Neural cell (in vitro differentiated cells): ENCODE data around the gene PLAU. TPM values are rescaled to one million over a fixed set of nuclear protein-coding genes. Genes with fewer than 3 reads are reported as not detected.

Experiments used
- H2AFZ ChIP-seq: fragments of 200-600, 300-800 bp; sonication (generic), shearing (Covaris generic); 2 replicates; pipeline ENCODE4 v1.6.0; 2014; ENCODE audit warnings: low read depth, mild to moderate bottlenecking, antibody characterized with exemption, low read length, moderate library complexity
- H3F3A ChIP-seq: fragments of 200-600 bp; shearing (Covaris generic); 2 replicates; pipeline ENCODE4 v1.6.1; 2016; ENCODE audit warnings: mild to moderate bottlenecking, moderate library complexity, mixed read lengths, antibody characterized with exemption, low read length; ENCODE audit not compliant: insufficient read depth, poor library complexity, severe bottlenecking
- H3K27ac ChIP-seq: fragments of 200-600, 300-800 bp; sonication (generic), shearing (Covaris generic); 2 replicates; pipeline ENCODE4 v1.5.1; 2014; ENCODE audit warnings: mild to moderate bottlenecking, low read length, moderate library complexity
- H3K27me3 ChIP-seq: fragments of 300-800, 200-600 bp; sonication (generic), shearing (Covaris generic); 2 replicates; pipeline ENCODE4 v1.6.0; 2014; ENCODE audit warnings: mild to moderate bottlenecking, low read depth, low read length, moderate library complexity; ENCODE audit not compliant: insufficient read depth
- H3K36me3 ChIP-seq: fragments of 300-800, 200-600 bp; sonication (generic), shearing (Covaris generic); 2 replicates; pipeline ENCODE4 v1.5.1; 2014; ENCODE audit warnings: mild to moderate bottlenecking, antibody characterized with exemption, low read length, moderate library complexity; ENCODE audit not compliant: insufficient read depth
- H3K4me2 ChIP-seq: fragments of 300-800, 200-600 bp; sonication (generic), shearing (Covaris generic); 2 replicates; pipeline ENCODE4 v1.6.0; 2014; ENCODE audit warnings: mild to moderate bottlenecking, low read length
- H3K4me3 ChIP-seq: fragments of 300-800, 200-600 bp; sonication (generic), shearing (Covaris generic); 2 replicates; pipeline ENCODE4 v1.5.1; 2014; ENCODE audit warnings: mild to moderate bottlenecking, low read length, moderate library complexity
- H3K79me2 ChIP-seq: fragments of 200-600 bp; shearing (Covaris generic); replicated peaks from 2 replicates; pipeline ENCODE4 v1.6.0; 2014; ENCODE audit warnings: mild to moderate bottlenecking, low read length, moderate library complexity; ENCODE audit not compliant: insufficient read depth
- H3K9ac ChIP-seq: fragments of 300-800, 200-600 bp; sonication (generic), shearing (Covaris generic); 2 replicates; pipeline ENCODE4 v1.6.1; 2016; ENCODE audit warnings: mild to moderate bottlenecking, low read length, mixed read lengths
- H3K9me2 ChIP-seq: fragments of 200-600 bp; shearing (Covaris generic); 2 replicates; pipeline ENCODE4 v1.6.1; 2016; ENCODE audit warnings: mild to moderate bottlenecking, low read length, mixed read lengths; ENCODE audit not compliant: insufficient read depth
- H3K9me3 ChIP-seq: fragments of 200-600, 300-800 bp; sonication (generic), shearing (Covaris generic); 2 replicates; pipeline ENCODE4 v1.6.1; 2016; ENCODE audit warnings: mild to moderate bottlenecking, mixed run types, low read length, moderate library complexity, mixed read lengths
- H4K20me1 ChIP-seq: fragments of 200-600 bp; shearing (Covaris generic); 2 replicates; pipeline ENCODE4 v1.6.1; 2016; ENCODE audit warnings: mild to moderate bottlenecking, mixed run types; ENCODE audit not compliant: insufficient read depth
- EP300 ChIP-seq: fragments of 450-650 bp; conservative IDR thresholded peaks from 2 replicates; pipeline ENCODE4 v1.6.1; 2014; ENCODE audit warnings: antibody characterized with exemption, mild to moderate bottlenecking, moderate library complexity; ENCODE audit not compliant: poor library complexity, severe bottlenecking
- EZH2 ChIP-seq: fragments of 200-600, 300-800 bp; shearing (Covaris generic), sonication (generic); IDR thresholded peaks from 2 replicates; pipeline ENCODE4 v1.6.1; 2014; ENCODE audit warnings: antibody characterized with exemption, low read length, borderline replicate concordance, mild to moderate bottlenecking; ENCODE audit not compliant: insufficient read depth, poor library complexity, severe bottlenecking
- MXI1 ChIP-seq: fragments of 450-650 bp; conservative IDR thresholded peaks from 2 replicates; pipeline ENCODE4 v1.6.1; 2014; ENCODE audit warnings: antibody characterized with exemption, mild to moderate bottlenecking; ENCODE audit not compliant: poor library complexity, severe bottlenecking
- POLR2AphosphoS5 ChIP-seq: IDR thresholded peaks from 2 replicates; pipeline ENCODE4 v1.6.1; 2012
- RAD21 ChIP-seq: fragments of 450-650 bp; conservative IDR thresholded peaks from 2 replicates; pipeline ENCODE4 v1.6.1; 2014; ENCODE audit warnings: antibody characterized with exemption, mild to moderate bottlenecking, moderate library complexity
- SMC3 ChIP-seq: fragments of 450-650 bp; conservative IDR thresholded peaks from 2 replicates; pipeline ENCODE4 v1.6.1; 2014; ENCODE audit warnings: antibody characterized with exemption, mild to moderate bottlenecking, moderate library complexity; ENCODE audit not compliant: poor library complexity
- TAF1 ChIP-seq: IDR thresholded peaks from 2 replicates; pipeline ENCODE4 v1.6.1; 2012; ENCODE audit warnings: low read depth
- polyA plus RNA-seq: library from polyadenylated mRNA; depleted of rRNA; stranded (reverse); fragments of >200 nt; gene quantifications from 2 replicates; pipeline ENCODE4 v1.2.3, GENCODE V29; 2014
- TF ChIP-seq, protein P1 (sequence below): fragments of 450-650 bp; IDR thresholded peaks from 2 replicates; pipeline ENCODE4 v1.5.1; 2014; ENCODE audit warnings: antibody characterized with exemption, mild to moderate bottlenecking, moderate library complexity; ENCODE audit not compliant: poor library complexity, severe bottlenecking
- TF ChIP-seq, protein P2 (sequence below): IDR thresholded peaks from 2 replicates; pipeline ENCODE4 v1.6.1; 2012; ENCODE audit warnings: borderline replicate concordance

Gene PLAU
- polyA plus RNA-seq, 1 donor from 2014 or later = 1.1 TPM

DNA sequence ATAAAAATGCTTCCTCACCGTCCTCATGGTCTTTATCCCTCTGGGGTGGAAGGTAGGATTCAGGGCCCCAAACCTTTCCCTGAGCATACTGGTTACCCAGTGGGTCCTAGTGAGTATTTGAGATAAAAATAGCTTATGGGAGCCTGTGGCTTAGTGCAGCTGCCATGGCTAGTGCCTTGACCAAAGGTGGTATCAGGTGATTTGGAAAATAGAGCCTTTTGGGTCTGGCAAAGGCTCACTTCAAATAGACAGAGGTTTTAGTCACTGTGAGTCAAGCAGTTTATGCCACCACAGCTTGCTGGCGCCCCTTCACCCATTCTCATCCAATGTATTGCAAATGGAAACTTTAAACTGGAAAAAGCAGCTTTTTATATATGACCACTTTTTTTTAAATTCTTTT is 30.4 kb downstream of the PLAU start:
- H3K27ac ChIP-seq = no peak overlapping the region
- H3K36me3 ChIP-seq = no peaks in the 10 kb centered on the region
- no peak overlapping the region for H3K9ac ChIP-seq

DNA sequence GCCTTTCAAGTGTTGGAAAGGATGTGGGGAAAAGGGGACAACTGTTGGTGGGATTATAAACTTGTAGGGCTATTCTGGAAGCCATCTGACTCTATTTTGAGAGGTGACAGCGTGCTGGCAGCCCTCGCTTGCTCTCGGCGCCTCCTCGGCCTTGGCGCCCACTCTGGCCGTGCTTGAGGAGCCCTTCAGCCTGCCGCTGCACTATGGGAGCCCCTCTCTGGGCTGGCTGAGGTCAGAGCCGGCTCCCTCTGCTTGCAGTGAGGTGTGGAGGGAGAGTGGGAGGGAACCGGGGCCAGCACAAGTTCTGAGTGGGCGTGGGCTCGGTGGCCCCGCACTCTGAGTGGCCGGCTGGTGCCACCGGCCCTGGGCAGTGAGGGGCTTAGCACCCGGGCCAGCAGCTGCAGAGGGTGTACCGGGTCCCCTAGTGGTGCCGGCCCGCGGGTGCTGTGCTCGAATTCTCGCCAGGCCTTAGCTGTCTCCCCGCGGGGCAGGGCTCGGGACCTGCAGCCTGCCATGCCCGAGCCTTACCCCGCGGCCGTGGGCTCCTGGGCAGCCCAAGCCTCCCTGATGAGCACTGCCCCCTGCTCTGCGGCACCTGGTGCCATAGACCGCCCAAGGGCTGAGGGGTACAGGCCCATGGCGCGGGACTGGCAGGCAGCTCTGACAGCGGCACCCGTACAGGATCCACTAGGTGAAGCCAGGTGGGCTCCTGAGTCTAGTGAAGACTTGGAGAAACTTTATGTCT is 33.6 kb downstream of the PLAU start:
- Histone ChIP-seq H3K27ac (no peak overlapping the region), H3K4me3 (no peak overlapping the region), H3K9ac (no peak overlapping the region), H3K79me2 (no peaks in the 10 kb centered on the region), H3K4me2 (no peak overlapping the region), H3K9me3 (no peaks in the 10 kb centered on the region), H2AFZ (no peak overlapping the region), H3F3A (no peaks in the 10 kb centered on the region), H4K20me1 (no peaks in the 10 kb centered on the region), H3K36me3 (no peaks in the 10 kb centered on the region), H3K9me2 (no peaks in the 10 kb centered on the region), H3K27me3 (no peaks in the 10 kb centered on the region)
- TF ChIP-seq TAF1 = no peak
- no peak for TF ChIP-seq EZH2
- TF ChIP-seq, protein P1, sequence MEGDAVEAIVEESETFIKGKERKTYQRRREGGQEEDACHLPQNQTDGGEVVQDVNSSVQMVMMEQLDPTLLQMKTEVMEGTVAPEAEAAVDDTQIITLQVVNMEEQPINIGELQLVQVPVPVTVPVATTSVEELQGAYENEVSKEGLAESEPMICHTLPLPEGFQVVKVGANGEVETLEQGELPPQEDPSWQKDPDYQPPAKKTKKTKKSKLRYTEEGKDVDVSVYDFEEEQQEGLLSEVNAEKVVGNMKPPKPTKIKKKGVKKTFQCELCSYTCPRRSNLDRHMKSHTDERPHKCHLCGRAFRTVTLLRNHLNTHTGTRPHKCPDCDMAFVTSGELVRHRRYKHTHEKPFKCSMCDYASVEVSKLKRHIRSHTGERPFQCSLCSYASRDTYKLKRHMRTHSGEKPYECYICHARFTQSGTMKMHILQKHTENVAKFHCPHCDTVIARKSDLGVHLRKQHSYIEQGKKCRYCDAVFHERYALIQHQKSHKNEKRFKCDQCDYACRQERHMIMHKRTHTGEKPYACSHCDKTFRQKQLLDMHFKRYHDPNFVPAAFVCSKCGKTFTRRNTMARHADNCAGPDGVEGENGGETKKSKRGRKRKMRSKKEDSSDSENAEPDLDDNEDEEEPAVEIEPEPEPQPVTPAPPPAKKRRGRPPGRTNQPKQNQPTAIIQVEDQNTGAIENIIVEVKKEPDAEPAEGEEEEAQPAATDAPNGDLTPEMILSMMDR = no peak
- no peak for TF ChIP-seq EP300
- no peak for TF ChIP-seq POLR2AphosphoS5
- TF ChIP-seq, protein P2, sequence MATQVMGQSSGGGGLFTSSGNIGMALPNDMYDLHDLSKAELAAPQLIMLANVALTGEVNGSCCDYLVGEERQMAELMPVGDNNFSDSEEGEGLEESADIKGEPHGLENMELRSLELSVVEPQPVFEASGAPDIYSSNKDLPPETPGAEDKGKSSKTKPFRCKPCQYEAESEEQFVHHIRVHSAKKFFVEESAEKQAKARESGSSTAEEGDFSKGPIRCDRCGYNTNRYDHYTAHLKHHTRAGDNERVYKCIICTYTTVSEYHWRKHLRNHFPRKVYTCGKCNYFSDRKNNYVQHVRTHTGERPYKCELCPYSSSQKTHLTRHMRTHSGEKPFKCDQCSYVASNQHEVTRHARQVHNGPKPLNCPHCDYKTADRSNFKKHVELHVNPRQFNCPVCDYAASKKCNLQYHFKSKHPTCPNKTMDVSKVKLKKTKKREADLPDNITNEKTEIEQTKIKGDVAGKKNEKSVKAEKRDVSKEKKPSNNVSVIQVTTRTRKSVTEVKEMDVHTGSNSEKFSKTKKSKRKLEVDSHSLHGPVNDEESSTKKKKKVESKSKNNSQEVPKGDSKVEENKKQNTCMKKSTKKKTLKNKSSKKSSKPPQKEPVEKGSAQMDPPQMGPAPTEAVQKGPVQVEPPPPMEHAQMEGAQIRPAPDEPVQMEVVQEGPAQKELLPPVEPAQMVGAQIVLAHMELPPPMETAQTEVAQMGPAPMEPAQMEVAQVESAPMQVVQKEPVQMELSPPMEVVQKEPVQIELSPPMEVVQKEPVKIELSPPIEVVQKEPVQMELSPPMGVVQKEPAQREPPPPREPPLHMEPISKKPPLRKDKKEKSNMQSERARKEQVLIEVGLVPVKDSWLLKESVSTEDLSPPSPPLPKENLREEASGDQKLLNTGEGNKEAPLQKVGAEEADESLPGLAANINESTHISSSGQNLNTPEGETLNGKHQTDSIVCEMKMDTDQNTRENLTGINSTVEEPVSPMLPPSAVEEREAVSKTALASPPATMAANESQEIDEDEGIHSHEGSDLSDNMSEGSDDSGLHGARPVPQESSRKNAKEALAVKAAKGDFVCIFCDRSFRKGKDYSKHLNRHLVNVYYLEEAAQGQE = no peak
- TF ChIP-seq SMC3 = no peak
- no peak for TF ChIP-seq RAD21
- no peak for TF ChIP-seq MXI1

More for the DNA sequence above, 30.4 kb downstream of the PLAU start:
- H3F3A ChIP-seq = no peaks in the 10 kb centered on the region
- no peaks in the 10 kb centered on the region for H3K9me2 ChIP-seq
- no peaks in the 10 kb centered on the region for H3K9me3 ChIP-seq
- no peaks in the 10 kb centered on the region for H3K79me2 ChIP-seq
- H3K4me2 ChIP-seq = no peak overlapping the region
- no peak overlapping the region for H2AFZ ChIP-seq
- no peaks in the 10 kb centered on the region for H4K20me1 ChIP-seq
- no peak overlapping the region for H3K4me3 ChIP-seq
- no peaks in the 10 kb centered on the region for H3K27me3 ChIP-seq
- TF ChIP-seq EP300 = no peak
- no peak for TF ChIP-seq POLR2AphosphoS5
- no peak for TF ChIP-seq MXI1
- TF ChIP-seq, protein P2 = no peak
- TF ChIP-seq, protein P1 = no peak
- no peak for TF ChIP-seq TAF1
- TF ChIP-seq RAD21 = no peak
- TF ChIP-seq SMC3 = no peak
- no peak for TF ChIP-seq EZH2
